Prostate gland (tissue), 2 donors: Measurements from ENCODE around the gene KANK4. TPM values are rescaled to one million over a fixed set of nuclear protein-coding genes. Genes with fewer than 3 reads are reported as not detected.

Experiments
- DNase-seq: peaks from one replicate; pipeline ENCODE4 v3.0.0-alpha.2; 2019; ENCODE audit warnings: low spot score
- H3K27ac ChIP-seq, 2 donors: fragments of 200-600 bp; sonication (generic); 2 replicates each; pipeline ENCODE4 v1.5.1; 2017 to 2019
- H3K27me3 ChIP-seq: fragments of 200-600 bp; sonication (generic); replicated peaks from 2 replicates; pipeline ENCODE4 v1.5.1; 2019; ENCODE audit not compliant: insufficient read depth
- H3K36me3 ChIP-seq, 2 donors: fragments of 200-600 bp; sonication (generic); 1 replicate in 1 of 2; 2 replicates in 1 of 2; pipeline versions ENCODE4 v1.5.1 to v1.8.1; 2017 to 2019
- H3K4me1 ChIP-seq: fragments of 200-600 bp; sonication (generic); replicated peaks from 2 replicates; pipeline ENCODE4 v1.5.1; 2019
- H3K4me3 ChIP-seq, 2 donors: fragments of 200-600 bp; sonication (generic); 2 replicates each; pipeline ENCODE4 v1.5.1; 2017 to 2019
- H3K9me3 ChIP-seq: fragments of 200-600 bp; sonication (generic); 2 replicates; pipeline ENCODE4 v1.5.1; 2017
- CTCF ChIP-seq, 4 experiments: fragments of 200-600 bp in 2 of 4; fragments of 450-650 bp in 2 of 4; sonication (generic) in 2 of 4; IDR thresholded peaks; 1 replicate in 3 of 4; 2 replicates in 1 of 4; pipeline ENCODE4 v1.5.1; 2016 to 2019; ENCODE audit warnings: antibody characterized with exemption in 4 of 4, mild to moderate bottlenecking in 2 of 4, moderate library complexity in 2 of 4
- POLR2A ChIP-seq: fragments of 450-650 bp; IDR thresholded peaks from one replicate; pipeline ENCODE4 v1.6.1; 2016; ENCODE audit warnings: antibody characterized with exemption, mild to moderate bottlenecking
- POLR2AphosphoS5 ChIP-seq: sonication (generic); formaldehyde crosslinking; IDR thresholded peaks from one replicate; pipeline ENCODE4 v1.6.1; 2017; ENCODE audit warnings: antibody characterized with exemption
- WGBS: methylation state at CpG from one replicate; pipeline ENCODE4 v1.1.5; 2018; 5-methylcytosine and 5-hydroxymethylcytosine counted together
- intact Hi-C: fragments of 100-400 bp; cut with DNase I; formaldehyde crosslinking; loops from one replicate; pipeline ENCODE4 v1.14.2; 2022
- total RNA-seq, 2 donors: library from RNA; depleted of rRNA; stranded (reverse); fragments of >200 nt; gene quantifications; one replicate each; pipeline ENCODE4 v1.1.0, GENCODE V29; 2016

The KANK4 gene
- total RNA-seq, 2 donors from 2014 or later = 6.1 to 6.8 TPM

DNA sequence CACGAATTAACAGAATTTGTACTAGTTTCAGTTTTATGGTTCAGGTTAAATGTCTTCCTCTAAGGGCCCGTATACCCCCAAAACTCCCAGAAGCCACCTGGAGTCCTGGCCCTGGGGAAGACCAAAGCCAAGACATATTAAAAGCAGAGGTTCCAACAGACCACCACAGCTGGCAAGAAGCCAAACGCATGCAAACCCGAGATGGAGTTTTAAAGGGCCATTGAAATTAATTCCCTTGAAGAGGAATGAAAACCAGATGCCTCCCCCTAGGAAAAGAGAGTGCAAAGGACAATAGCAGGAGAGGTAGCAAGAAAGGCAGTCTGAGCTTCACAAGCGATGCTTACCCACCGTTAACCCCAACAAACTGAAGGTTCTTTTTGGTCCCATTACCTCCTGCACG lies 48.1 kb downstream of the KANK4 start:
- no peak for TF ChIP-seq CTCF (IDR thresholded peaks at IDR 0.05)
- TF ChIP-seq POLR2AphosphoS5 = no peak
- no peak for TF ChIP-seq POLR2A
- Histone ChIP-seq H3K36me3 (no peaks in the 10 kb centered on the region), H3K4me1 (no peaks in the 10 kb centered on the region), H3K9me3 (no peaks in the 10 kb centered on the region), H3K4me3 (no peak overlapping the region), H3K27me3 (no peaks in the 10 kb centered on the region), H3K27ac (no peak overlapping the region)
- DNase-seq = no peak
- intact Hi-C loops = no loop called here
- WGBS = 64% methylated on average over 7 of the region's 7 CpGs

GRCh38 chr1:62269851-62270495 lies 49.3 kb downstream of the KANK4 start:
- Histone ChIP-seq H3K27me3 (no peaks in the 10 kb centered on the region), H3K36me3 (no peaks in the 10 kb centered on the region), H3K4me1 (no peaks in the 10 kb centered on the region), H3K27ac (no peak overlapping the region), H3K4me3 (no peak overlapping the region), H3K9me3 (no peaks in the 10 kb centered on the region)
- WGBS = 91% methylated on average over 9 of the region's 9 CpGs
- intact Hi-C loops = no loop called here
- TF ChIP-seq POLR2A (no peak), CTCF (IDR thresholded peaks at IDR 0.05) (no peak), POLR2AphosphoS5 (no peak)
- no peak for DNase-seq

GRCh38 chr1:62269439-62269838 lies 49.8 kb downstream of the KANK4 start:
- no peaks in the 10 kb centered on the region for H3K36me3 ChIP-seq
- TF ChIP-seq POLR2AphosphoS5 (no peak), POLR2A (no peak)
- WGBS = 100% methylated on average over 1 of the region's 1 CpG
- H3K27ac ChIP-seq = no peak overlapping the region
- no peaks in the 10 kb centered on the region for H3K9me3 ChIP-seq
- no peak overlapping the region for H3K4me3 ChIP-seq
- H3K27me3 ChIP-seq = no peaks in the 10 kb centered on the region
- no peak for DNase-seq
- intact Hi-C loops = no loop called here
- H3K4me1 ChIP-seq = no peaks in the 10 kb centered on the region

- H3K36me3 ChIP-seq = no peaks in the 10 kb centered on the region
- DNase-seq = no peak
- intact Hi-C loops = no loop called here
- whole genome bisulfite sequencing = 83% methylated on average over 8 of the region's 8 CpGs
- TF ChIP-seq CTCF (IDR thresholded peaks at IDR 0.05) (no peak), POLR2A (no peak), POLR2AphosphoS5 (no peak)
- no peaks in the 10 kb centered on the region for H3K9me3 ChIP-seq
- no peaks in the 10 kb centered on the region for H3K27me3 ChIP-seq
- no peak overlapping the region for H3K4me3 ChIP-seq
- no peaks in the 10 kb centered on the region for H3K4me1 ChIP-seq
- H3K27ac ChIP-seq = no peak overlapping the region
Observed at GRCh38 chr1:62268315-62268714, 50.9 kb downstream of the KANK4 start.

DNA sequence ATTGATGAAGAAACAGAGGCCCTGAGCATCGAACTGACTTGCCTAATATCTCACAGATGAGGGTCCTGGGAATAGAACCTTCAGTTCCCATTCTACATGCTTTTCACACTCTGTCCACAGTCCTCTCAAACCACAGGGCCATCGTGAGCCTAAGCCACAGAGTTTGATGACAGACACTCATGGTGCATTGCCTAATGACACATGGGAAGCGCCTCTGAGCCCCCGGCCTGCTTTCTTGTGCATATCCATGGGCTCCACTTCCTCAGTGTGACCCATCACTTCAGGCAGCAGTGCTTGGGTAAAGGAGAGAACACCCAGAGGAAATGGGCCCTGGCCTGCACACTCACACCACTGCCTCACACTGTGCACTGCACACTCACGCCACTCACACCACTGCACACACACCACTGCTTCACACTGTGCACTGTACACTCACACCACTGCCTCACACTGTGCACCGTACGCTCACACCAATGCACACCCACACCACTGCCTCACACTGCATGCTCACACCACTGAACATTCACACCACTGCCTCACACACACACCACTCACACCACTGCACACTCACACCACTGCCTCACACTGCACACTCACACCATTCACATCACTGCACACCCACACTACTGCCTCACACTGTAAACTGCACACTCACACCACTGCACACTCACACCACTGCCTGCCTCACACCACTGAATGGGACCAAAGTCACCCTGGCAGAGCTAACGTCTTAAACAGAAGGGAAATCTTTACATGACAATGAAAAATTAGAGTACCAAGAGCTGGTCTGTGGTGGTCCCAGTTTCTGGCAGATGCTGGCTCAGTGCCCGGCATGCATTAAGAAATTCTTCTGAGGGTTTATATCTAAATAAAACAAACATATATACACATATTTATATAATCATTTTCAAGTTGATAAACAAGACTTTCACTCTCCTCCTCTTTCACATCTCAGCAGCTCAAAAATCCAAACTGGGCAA lies 53.0 kb downstream of the KANK4 start:
- intact Hi-C loops = no loop called here

More for the DNA sequence above, 53.0 kb downstream of the KANK4 start:
- no peak overlapping the region for H3K27ac ChIP-seq
- DNase-seq = no peak
- H3K9me3 ChIP-seq = no peaks in the 10 kb centered on the region
- no peaks in the 10 kb centered on the region for H3K27me3 ChIP-seq
- no peak overlapping the region for H3K4me3 ChIP-seq
- no peaks in the 10 kb centered on the region for H3K4me1 ChIP-seq
- no peak for TF ChIP-seq POLR2AphosphoS5
- TF ChIP-seq POLR2A = no peak
- TF ChIP-seq CTCF (IDR thresholded peaks at IDR 0.05) = no peak
- 83% methylated on average over 9 of the region's 9 CpGs for WGBS
- no peaks in the 10 kb centered on the region for H3K36me3 ChIP-seq
